ENCODE measurements around the gene GIMAP5.
A peak's percentile ranks its signal among the peaks of the same experiment; 100 is the strongest.

GRCh38 chr7:150753826-150754603 lies 16.8 kb downstream of the GIMAP5 start:
- TF ChIP-seq CTCF (IDR thresholded peaks at IDR 0.05; ENCODE audit: low read depth, low read length) (peak; percentile 63), EZH2phosphoT487 (IDR thresholded peaks at IDR 0.05; ENCODE audit: low read depth) (no peak)
